ENCODE results near the gene CD163L1.

DNA sequence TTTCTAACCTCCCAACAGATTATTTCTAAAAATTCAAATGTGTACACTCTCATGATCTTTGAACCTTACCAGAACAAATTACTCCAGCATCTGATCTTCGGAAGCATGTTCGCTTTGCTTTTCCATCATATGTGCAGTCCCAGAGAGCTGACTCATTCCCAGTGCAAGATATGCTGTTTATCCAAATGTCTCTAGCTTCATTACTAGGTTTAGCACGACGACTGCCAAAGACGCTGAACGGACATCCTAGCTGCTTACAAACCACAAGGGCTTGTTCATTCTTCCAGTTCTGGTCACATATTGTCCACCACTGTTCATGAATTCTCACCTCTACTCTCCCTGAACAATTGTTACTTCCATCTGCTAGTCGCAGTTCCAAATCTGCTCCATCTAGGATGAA lies 40.5 kb downstream of the CD163L1 start:
- no peak for TF ChIP-seq TAF1 (IDR thresholded peaks at IDR 0.05; ENCODE audit: low read depth)
- no peak for TF ChIP-seq TCF12 (IDR thresholded peaks at IDR 0.05; ENCODE audit: low read depth)
- TF ChIP-seq YY1 (IDR thresholded peaks at IDR 0.05; ENCODE audit: low read depth), result no peak
- no peak for TF ChIP-seq EP300 (IDR thresholded peaks at IDR 0.05; ENCODE audit: borderline replicate concordance)
- TF ChIP-seq, protein P1, sequence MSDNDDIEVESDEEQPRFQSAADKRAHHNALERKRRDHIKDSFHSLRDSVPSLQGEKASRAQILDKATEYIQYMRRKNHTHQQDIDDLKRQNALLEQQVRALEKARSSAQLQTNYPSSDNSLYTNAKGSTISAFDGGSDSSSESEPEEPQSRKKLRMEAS (IDR thresholded peaks at IDR 0.05), result no peak
